Muscle of arm (tissue), 12 donors: ENCODE data around the gene MRE11. TPM values are rescaled to one million over a fixed set of nuclear protein-coding genes. Genes with fewer than 3 reads are reported as not detected.

Source experiments
- polyA plus RNA-seq, 12 donors: library from polyadenylated mRNA; unstranded; fragments of 120-200 nt; gene quantifications; one replicate each; pipeline ENCODE4 v1.2.1, GENCODE V29; 2013; ENCODE audit not compliant: insufficient read length in 12 of 12

The MRE11 gene
- polyA plus RNA-seq, 12 donors = 9.9 to 25.8 (median 17.0) TPM; not detected in 1

Other genes with a start within 250 kb of the MRE11 start
- gene IZUMO1R, start 189.3 kb downstream of the MRE11 start, polyA plus RNA-seq = not detected
- under 1 TPM in 10 of 12 donors, not detected in 2; 0.05 to 0.37 (median 0.19) TPM for gene GPR83, start 92.4 kb downstream of the MRE11 start, polyA plus RNA-seq
- gene ANKRD49, start 140 bp upstream of the MRE11 start, polyA plus RNA-seq = 10 to 100 TPM in 11 of 12 donors, not detected in 1; 11.4 to 42.6 (median 15.7) TPM
- gene C11orf97, start 18.6 kb upstream of the MRE11 start, polyA plus RNA-seq = not detected
- gene FUT4, start 50.1 kb upstream of the MRE11 start, polyA plus RNA-seq = 1 to 10 TPM in 11 of 12 donors, not detected in 1; 4.1 to 7.3 (median 6.1) TPM
- gene PIWIL4, start 73.5 kb upstream of the MRE11 start, polyA plus RNA-seq = 1 to 10 TPM in 10 of 12 donors, not detected in 2; 3.6 to 6.7 (median 4.8) TPM